NT2/D1 (cell line): ENCODE data around the gene DYNC2H1.
A peak's percentile ranks its signal among the peaks of the same experiment; 100 is the strongest.

Experiments used
- DNase-seq: peaks from one replicate; pipeline ENCODE4 v3.0.0-alpha.2; 2011; ENCODE audit warnings: low read depth, low spot score
- H3K27me3 ChIP-seq: 2 replicates; pipeline ENCODE4 v1.6.0; 2011; ENCODE audit warnings: mild to moderate bottlenecking; ENCODE audit not compliant: insufficient read length, insufficient read depth
- H3K36me3 ChIP-seq: 2 replicates; pipeline ENCODE4 v1.6.1; 2011; ENCODE audit warnings: mild to moderate bottlenecking, low read length, mixed read lengths; ENCODE audit not compliant: insufficient read depth, insufficient read length
- H3K4me1 ChIP-seq: 2 replicates; pipeline ENCODE4 v1.5.1; 2011; ENCODE audit not compliant: insufficient read depth, insufficient read length
- H3K4me3 ChIP-seq: 2 replicates; pipeline ENCODE4 v1.5.1; 2011; ENCODE audit warnings: low read depth; ENCODE audit not compliant: insufficient read length
- H3K9ac ChIP-seq: 2 replicates; pipeline ENCODE4 v1.6.0; 2011; ENCODE audit warnings: low read depth; ENCODE audit not compliant: insufficient read length
- H3K9me3 ChIP-seq: 2 replicates; pipeline ENCODE4 v1.5.1; 2011; ENCODE audit warnings: mild to moderate bottlenecking, low read length; ENCODE audit not compliant: insufficient read depth
- SUZ12 ChIP-seq: IDR thresholded peaks from 2 replicates; pipeline ENCODE4 v1.6.1; 2011; ENCODE audit not compliant: insufficient read length, insufficient read depth; ENCODE audit errors: extremely low read depth
- YY1 ChIP-seq: IDR thresholded peaks from 2 replicates; pipeline ENCODE4 v1.6.1; 2011; ENCODE audit not compliant: insufficient read length, insufficient read depth
- ZNF274 ChIP-seq: IDR thresholded peaks from 2 replicates; pipeline ENCODE4 v1.6.1; 2011; ENCODE audit warnings: mild to moderate bottlenecking, low read depth, low read length

Gene DYNC2H1

DNA sequence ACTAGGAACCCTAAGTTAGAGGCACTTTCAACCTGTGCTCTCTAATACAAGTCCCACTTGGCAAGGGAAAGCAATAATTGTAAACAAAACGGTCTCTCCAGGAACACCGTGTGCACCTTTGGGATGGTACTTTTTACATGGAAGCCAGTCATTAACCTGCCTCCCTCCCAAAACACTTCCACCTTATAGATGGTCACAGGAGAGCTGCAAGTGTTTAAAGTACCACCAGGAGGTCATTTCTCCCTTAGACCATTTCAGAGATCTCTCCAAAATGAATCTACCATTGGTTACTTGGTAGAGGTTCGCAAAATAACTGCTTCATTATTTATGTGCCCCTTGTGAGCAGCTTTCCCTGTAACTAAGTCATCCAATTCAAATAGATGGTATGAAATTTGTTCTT is 375.3 kb downstream of the DYNC2H1 start:
- no peak overlapping the region for H3K4me3 ChIP-seq
- no peaks in the 10 kb centered on the region for H3K27me3 ChIP-seq
- TF ChIP-seq ZNF274 = no peak
- no peak for TF ChIP-seq YY1
- TF ChIP-seq SUZ12 = no peak
- no peaks in the 10 kb centered on the region for H3K4me1 ChIP-seq
- DNase-seq = no peak
- no peaks in the 10 kb centered on the region for H3K9me3 ChIP-seq
- no peak overlapping the region for H3K9ac ChIP-seq
- H3K36me3 ChIP-seq = no peaks in the 10 kb centered on the region

DNA sequence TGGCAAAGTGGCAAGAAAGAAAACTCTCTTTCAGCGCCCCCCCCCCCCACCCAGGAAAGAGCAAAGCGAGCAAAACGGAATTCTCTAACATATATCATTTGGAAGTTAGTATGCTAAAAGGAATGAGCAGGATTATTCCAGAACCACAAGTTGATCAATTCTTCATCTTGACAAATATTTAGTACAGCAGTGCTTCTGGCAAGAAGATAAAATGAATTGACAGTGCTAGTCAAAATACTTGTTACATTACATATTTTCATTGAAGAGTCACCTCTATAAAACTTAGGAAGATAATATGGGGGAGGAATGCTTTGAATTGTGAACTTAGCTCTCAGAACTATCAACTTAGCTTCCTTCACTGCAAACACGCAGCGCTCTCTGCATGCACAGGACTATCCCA is 377.4 kb downstream of the DYNC2H1 start:
- no peaks in the 10 kb centered on the region for H3K27me3 ChIP-seq
- H3K4me3 ChIP-seq = no peak overlapping the region
- no peak for TF ChIP-seq ZNF274
- TF ChIP-seq SUZ12 = no peak
- no peak for TF ChIP-seq YY1
- peaks cover 16% of the 10 kb centered on the region for H3K9me3 ChIP-seq
- no peaks in the 10 kb centered on the region for H3K4me1 ChIP-seq
- no peak for DNase-seq
- no peaks in the 10 kb centered on the region for H3K36me3 ChIP-seq
- H3K9ac ChIP-seq = no peak overlapping the region

DNA sequence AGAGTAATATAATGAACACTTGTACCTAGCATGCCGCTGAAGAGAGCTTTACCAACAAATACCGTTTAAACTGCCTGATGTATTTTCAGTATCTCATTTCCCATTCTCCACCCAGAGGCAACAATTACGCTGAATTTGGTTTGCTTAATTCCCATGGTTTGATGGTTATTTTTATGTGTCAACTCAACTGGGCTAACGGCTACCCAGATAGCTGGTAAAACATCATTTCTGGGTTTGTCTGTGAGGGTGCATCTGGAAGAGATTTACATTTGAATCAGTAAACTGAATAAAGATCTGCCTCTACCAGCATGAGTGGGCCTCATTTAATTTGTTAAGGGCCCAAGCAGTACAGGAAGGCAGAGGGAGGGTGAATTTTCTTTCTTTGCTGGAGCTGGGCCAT is 377.9 kb downstream of the DYNC2H1 start:
- Histone ChIP-seq H3K36me3 (no peaks in the 10 kb centered on the region), H3K4me3 (no peak overlapping the region), H3K9me3 (peaks cover 18% of the 10 kb centered on the region), H3K4me1 (no peaks in the 10 kb centered on the region), H3K27me3 (no peaks in the 10 kb centered on the region), H3K9ac (no peak overlapping the region)
- no peak for TF ChIP-seq YY1
- no peak for TF ChIP-seq SUZ12
- TF ChIP-seq ZNF274 = no peak
- DNase-seq = no peak

DNA sequence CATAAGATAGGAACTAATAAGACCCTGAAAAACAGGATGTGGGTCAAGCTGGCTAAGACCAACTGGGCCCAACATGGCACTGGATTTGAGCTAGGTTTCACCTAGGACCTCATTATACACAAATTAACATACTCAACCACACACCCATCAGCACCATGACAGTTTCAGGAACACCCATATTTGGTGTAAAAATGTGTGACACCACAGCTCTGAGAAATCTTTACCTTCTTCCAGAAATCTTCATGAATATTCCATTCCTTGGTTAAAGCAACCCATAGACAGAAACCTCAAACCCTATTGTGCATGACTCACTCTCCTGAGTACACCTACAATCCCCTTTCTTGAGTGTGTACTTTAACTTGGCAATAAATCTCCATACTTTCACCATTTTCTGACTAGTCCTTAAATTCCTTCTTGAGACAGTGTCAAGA is 378.8 kb downstream of the DYNC2H1 start:
- H3K27me3 ChIP-seq = no peaks in the 10 kb centered on the region
- H3K4me1 ChIP-seq = no peaks in the 10 kb centered on the region
- no peak overlapping the region for H3K9ac ChIP-seq
- H3K36me3 ChIP-seq = no peaks in the 10 kb centered on the region
- H3K4me3 ChIP-seq = no peak overlapping the region
- no peak for TF ChIP-seq ZNF274
- no peak for TF ChIP-seq SUZ12
- TF ChIP-seq YY1 = no peak
- H3K9me3 ChIP-seq = peaks cover 18% of the 10 kb centered on the region
- DNase-seq = no peak

DNA sequence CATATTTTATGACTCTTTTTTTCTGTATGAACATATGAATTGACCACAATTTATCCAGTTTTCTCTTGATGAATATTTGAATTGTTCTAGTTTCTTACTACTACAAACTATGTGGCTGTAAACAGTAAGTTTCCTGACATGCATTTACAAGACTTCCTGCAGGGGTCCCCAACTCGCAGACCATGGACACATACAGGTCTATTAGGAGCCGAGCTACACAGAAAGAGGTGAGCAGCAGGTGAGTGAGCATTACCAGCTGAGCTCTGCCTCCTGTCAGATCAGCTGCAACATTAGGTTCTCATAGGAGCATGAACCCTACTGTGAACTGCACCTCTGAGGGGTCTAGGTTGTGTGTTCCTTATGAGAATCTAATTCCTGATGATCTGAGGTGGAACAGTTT is 379.4 kb downstream of the DYNC2H1 start:
- TF ChIP-seq YY1 = no peak
- TF ChIP-seq SUZ12 = no peak
- no peak for TF ChIP-seq ZNF274
- Histone ChIP-seq H3K4me1 (no peaks in the 10 kb centered on the region), H3K36me3 (no peaks in the 10 kb centered on the region), H3K9ac (no peak overlapping the region), H3K4me3 (no peak overlapping the region), H3K27me3 (no peaks in the 10 kb centered on the region), H3K9me3 (peaks cover 18% of the 10 kb centered on the region)
- DNase-seq = no peak

DNA sequence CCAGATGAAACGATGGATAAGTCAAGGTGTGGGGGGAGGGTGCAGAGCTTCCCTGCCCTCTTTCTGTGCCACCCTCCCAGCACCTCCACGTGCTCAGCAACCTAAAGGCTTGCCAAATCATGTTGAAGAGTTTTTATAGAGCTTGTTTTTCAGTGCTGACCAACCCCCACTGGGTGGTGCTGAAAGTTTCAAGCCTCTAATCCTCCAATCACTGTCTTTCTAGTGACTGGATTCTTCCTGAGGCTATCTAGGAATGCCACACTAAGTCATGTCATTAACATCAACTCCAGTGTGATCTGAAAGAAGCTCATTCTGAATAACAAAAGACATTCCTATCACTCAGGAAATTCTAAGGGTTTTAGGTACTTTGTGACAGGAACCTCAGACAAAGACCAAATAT is 382.6 kb downstream of the DYNC2H1 start:
- TF ChIP-seq YY1 (no peak), ZNF274 (no peak), SUZ12 (no peak)
- Histone ChIP-seq H3K27me3 (no peaks in the 10 kb centered on the region), H3K9me3 (peaks cover 18% of the 10 kb centered on the region), H3K9ac (no peak overlapping the region), H3K4me1 (no peaks in the 10 kb centered on the region), H3K4me3 (no peak overlapping the region), H3K36me3 (no peaks in the 10 kb centered on the region)
- peak; percentile 51 for DNase-seq

DNA sequence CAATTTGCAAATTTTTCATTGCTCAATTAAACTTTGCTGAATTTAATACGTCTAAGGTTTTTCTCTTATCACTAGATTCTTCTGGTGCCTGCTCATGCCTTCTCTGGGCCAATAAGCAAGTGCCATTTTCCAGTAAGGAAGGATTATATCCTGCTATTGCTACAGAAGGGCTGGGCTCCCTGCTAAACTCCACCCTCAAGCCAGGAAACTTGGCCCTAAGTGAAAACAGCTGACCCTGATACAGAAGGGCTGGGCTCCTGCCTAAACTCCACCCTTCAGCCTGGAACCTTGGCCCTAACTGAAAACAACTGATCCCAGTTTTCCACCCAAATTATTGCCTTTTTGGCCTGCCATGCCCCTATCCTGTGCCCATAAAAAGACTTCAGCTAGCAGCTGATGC is 385.3 kb downstream of the DYNC2H1 start:
- H3K9me3 ChIP-seq = peaks cover 18% of the 10 kb centered on the region
- TF ChIP-seq ZNF274 (no peak), YY1 (no peak), SUZ12 (no peak)
- H3K9ac ChIP-seq = no peak overlapping the region
- H3K27me3 ChIP-seq = no peaks in the 10 kb centered on the region
- no peaks in the 10 kb centered on the region for H3K4me1 ChIP-seq
- no peaks in the 10 kb centered on the region for H3K36me3 ChIP-seq
- H3K4me3 ChIP-seq = no peak overlapping the region
- no peak for DNase-seq

DNA sequence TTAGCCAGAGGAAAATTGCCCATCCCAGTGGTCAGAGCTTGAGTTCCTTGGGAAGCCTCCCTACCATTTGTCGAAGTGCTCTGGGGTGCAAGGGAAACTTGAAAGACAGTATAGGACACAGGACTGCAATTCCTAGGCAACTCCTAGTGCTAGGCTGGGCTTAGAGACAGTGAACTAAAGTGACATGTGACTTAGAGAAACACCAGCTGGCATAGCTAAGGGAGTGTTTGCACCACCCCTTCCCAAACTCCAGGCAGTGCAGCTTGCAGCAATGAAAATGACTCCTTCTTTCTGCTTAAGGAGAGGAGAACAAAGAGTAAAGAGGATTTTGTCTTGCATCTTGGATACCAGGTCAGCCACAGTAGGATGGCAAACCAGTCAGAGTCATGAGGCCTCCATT is 388.0 kb downstream of the DYNC2H1 start:
- no peaks in the 10 kb centered on the region for H3K4me1 ChIP-seq
- H3K36me3 ChIP-seq = no peaks in the 10 kb centered on the region
- no peaks in the 10 kb centered on the region; the same call in 1 of the 2 replicates for H3K9me3 ChIP-seq
- H3K27me3 ChIP-seq = no peaks in the 10 kb centered on the region
- TF ChIP-seq ZNF274 = no peak
- TF ChIP-seq SUZ12 = no peak
- no peak for TF ChIP-seq YY1
- no peak for DNase-seq
- H3K9ac ChIP-seq = no peak overlapping the region
- H3K4me3 ChIP-seq = no peak overlapping the region
